T-helper 17 cell (primary cell): ENCODE data around the gene SLFN12. TPM values are rescaled to one million over a fixed set of nuclear protein-coding genes. Genes with fewer than 3 reads are reported as not detected.
A peak's percentile ranks its signal among the peaks of the same experiment; 100 is the strongest.
"Not testable (repeated sequence)": the region's sequence is repeated elsewhere in the genome, so short reads cannot be mapped to it uniquely, and the experiment has no call there.

ENCODE experiments used
- ATAC-seq: fragments of 150-1000 bp; cut with Tn5 transposase; 2 replicates; pipeline ENCODE4 v1.10.0; 2021; ENCODE audit warnings: mild to moderate bottlenecking, moderate library complexity
- DNase-seq, 3 donors: peaks; one replicate each; pipeline versions ENCODE4 v3.0.0 to v3.0.0-alpha.2; 2020 to 2021
- H3K9me3 ChIP-seq: one replicate; pipeline ENCODE4 v1.7.0; 2013; ENCODE audit warnings: low read length, mild to moderate bottlenecking; ENCODE audit not compliant: control insufficient read depth, poor library complexity, severe bottlenecking
- H3K27ac Mint-ChIP-seq: one replicate; pipeline ENCODE4 v1.8.0; 2022; ENCODE audit warnings: mild to moderate bottlenecking, moderate library complexity, mixed read lengths
- H3K27me3 Mint-ChIP-seq: one replicate; pipeline ENCODE4 v1.8.0; 2022; ENCODE audit warnings: mixed read lengths
- H3K36me3 Mint-ChIP-seq: one replicate; pipeline ENCODE4 v1.8.0; 2022; ENCODE audit warnings: low read depth, mixed read lengths
- H3K4me1 Mint-ChIP-seq: one replicate; pipeline ENCODE4 v1.8.0; 2022; ENCODE audit warnings: mild to moderate bottlenecking, mixed read lengths
- H3K4me3 Mint-ChIP-seq: one replicate; pipeline ENCODE4 v1.8.0; 2022; ENCODE audit warnings: mild to moderate bottlenecking, moderate library complexity, mixed read lengths
- total RNA-seq, 4 donors: library from RNA in 2 of 4; stranded (reverse) in 2 of 4; gene quantifications; one replicate each; pipeline ENCODE4 v1.2.3 and lab custom pipeline; 2022 to 2026

SLFN12 gene
- total RNA-seq, 2 donors from 2014 or later = 5.3 to 5.4 TPM

DNA sequence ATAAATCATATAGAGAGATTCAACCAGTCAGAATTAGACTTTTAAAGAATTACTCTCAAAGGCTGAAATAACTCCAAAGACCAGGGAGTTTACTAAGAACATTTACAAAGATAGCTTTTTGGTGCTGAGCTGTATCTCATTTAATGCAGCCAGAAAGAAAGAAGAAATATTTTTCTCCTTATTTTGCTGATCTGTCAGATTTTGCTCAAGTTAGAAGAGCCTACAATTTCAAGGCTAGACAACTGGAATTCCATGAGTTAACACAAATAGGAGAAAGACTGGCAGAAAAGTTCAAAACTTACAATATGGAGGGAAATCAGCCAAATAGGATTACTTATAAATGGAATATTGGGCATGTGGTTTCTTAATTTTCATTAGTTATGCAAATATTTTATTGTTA lies 6.1 kb upstream of the SLFN12 start:
- H3K27ac Mint-ChIP-seq = no peak overlapping the region
- H3K4me3 Mint-ChIP-seq = no peak overlapping the region
- H3K9me3 ChIP-seq = no peaks in the 10 kb centered on the region
- no peaks in the 10 kb centered on the region for H3K27me3 Mint-ChIP-seq
- H3K4me1 Mint-ChIP-seq = peaks cover 5% of the 10 kb centered on the region
- no peak for DNase-seq
- no peak for ATAC-seq
- H3K36me3 Mint-ChIP-seq = peaks cover 3% of the 10 kb centered on the region

- no peak for DNase-seq
- Mint-ChIP-seq H3K27ac (peak overlapping the region; percentile 94), H3K4me3 (peak overlapping the region; percentile 98), H3K36me3 (peaks cover 2% of the 10 kb centered on the region), H3K27me3 (no peaks in the 10 kb centered on the region), H3K4me1 (peaks cover 31% of the 10 kb centered on the region)
- H3K9me3 ChIP-seq = no peaks in the 10 kb centered on the region
- peak; percentile 62 for ATAC-seq
Observed at GRCh38 chr17:35433075-35433894, 985 bp upstream of the SLFN12 start.

DNA sequence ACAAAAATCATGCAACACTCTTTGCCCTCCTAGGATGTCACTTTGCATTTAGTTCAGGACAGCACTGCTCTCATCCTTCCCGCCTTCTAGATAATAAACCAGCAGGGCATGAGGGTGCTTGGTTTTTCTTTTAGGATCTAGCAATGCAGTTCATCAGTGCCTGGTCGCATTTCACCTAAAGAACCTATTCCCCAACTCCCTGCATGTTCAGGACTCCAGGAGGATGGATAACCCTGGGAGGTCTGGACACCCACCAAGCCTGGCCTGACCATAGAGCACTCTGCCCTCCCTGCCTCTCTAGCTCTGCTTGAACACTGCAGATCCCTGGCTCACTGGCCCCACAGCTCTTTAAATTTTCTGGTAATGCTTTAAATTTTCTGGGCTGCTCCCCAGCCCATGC lies 2.6 kb downstream of the SLFN12 start:
- ATAC-seq = no peak
- Mint-ChIP-seq H3K4me1 (peaks cover 34% of the 10 kb centered on the region), H3K36me3 (peaks cover 9% of the 10 kb centered on the region), H3K4me3 (no peak overlapping the region), H3K27me3 (no peaks in the 10 kb centered on the region), H3K27ac (no peak overlapping the region)
- DNase-seq = no peak
- H3K9me3 ChIP-seq = no peaks in the 10 kb centered on the region

DNA sequence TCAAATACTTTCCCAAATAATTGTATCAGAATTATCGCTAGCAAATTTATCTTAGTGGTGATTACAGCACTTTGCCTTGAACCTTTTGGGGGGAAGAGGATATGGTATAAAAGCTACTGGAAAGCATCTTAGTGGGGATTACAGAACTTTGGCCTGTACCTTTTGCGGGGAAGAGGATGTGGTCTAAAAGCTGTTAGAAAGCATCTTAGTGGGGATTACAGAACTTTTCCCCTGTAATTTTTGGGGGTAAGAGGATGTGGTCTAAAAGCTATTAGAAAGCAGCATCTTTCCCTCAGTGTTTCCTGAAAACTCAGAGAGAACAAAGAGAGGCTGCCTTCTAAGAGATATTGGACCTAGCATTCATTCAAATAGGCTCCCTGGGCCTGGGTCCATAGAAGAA lies 4.1 kb downstream of the SLFN12 start:
- no peak for ATAC-seq
- H3K27ac Mint-ChIP-seq = no peak overlapping the region

DNA sequence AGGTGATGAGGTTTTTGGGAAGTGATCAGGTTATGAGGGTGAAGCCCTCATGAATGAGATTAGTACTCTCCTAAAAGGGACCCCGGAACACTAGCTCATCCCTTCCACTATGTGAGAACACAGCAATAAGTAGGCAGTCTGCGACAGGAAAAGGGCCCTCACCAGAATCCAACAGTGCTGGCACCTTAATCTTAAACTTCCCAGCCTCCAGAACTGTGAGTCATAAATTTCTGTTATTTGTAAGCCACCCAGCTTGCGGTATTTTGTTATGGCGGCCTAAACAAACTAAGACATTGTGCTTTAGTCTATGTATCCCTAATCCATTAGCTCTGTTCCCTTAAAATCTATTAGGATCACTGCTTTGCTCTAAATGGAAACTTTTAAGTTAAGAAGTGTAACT lies 8.5 kb downstream of the SLFN12 start:
- ATAC-seq = no peak
- Mint-ChIP-seq H3K4me3 (no peak overlapping the region), H3K27ac (no peak overlapping the region), H3K36me3 (peaks cover 9% of the 10 kb centered on the region), H3K4me1 (peaks cover 12% of the 10 kb centered on the region), H3K27me3 (no peaks in the 10 kb centered on the region)
- no peaks in the 10 kb centered on the region for H3K9me3 ChIP-seq
- no peak for DNase-seq

More for the DNA sequence above, 4.1 kb downstream of the SLFN12 start:
- DNase-seq = no peak
- Mint-ChIP-seq H3K4me3 (no peak overlapping the region), H3K36me3 (peaks cover 9% of the 10 kb centered on the region), H3K4me1 (peaks cover 27% of the 10 kb centered on the region), H3K27me3 (no peaks in the 10 kb centered on the region)
- no peaks in the 10 kb centered on the region for H3K9me3 ChIP-seq

DNA sequence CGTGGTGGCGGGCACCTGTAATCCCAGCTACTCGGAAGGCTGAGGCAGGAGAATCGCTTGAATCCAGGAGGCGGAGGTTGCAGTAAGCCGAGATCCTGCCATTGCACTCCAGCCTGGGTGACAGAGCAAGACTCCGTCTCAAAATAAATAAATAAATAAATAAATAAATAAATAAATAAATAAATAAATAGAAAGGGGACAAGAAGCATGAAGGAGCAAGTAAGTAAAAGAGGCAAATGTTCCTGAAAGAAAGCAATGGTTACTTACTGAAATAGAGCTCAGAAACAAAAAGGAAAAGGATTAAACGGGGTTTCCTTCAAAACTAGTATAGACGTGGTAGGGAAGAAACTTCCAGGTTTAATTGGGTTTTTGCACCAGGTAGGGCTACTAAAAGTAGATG lies 11.2 kb downstream of the SLFN12 start:
- H3K4me1 Mint-ChIP-seq, H3K27ac Mint-ChIP-seq, ATAC-seq, H3K27me3 Mint-ChIP-seq, H3K9me3 ChIP-seq, DNase-seq, H3K36me3 Mint-ChIP-seq, H3K4me3 Mint-ChIP-seq: not testable (repeated sequence)

DNA sequence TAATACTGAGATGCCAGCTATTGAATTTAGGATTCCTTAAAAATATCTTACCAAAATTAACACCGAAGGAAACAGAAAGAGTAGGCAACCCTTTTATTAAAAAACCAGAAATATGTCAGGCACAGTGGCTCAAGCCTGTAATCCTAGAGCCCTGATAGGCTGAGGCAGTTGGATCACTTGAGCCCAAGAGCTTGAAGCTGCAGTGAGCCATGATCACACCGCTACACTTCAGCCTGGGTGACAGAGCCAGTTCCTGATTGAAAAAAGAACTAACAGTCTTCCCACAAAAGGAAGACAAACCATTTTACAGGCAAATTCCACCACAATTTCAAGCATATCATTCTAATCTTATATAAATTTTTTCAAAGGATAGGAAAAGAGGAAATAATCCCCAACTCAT lies 15.6 kb downstream of the SLFN12 start:
- no peak for DNase-seq
- no peaks in the 10 kb centered on the region for H3K9me3 ChIP-seq
- Mint-ChIP-seq H3K27ac (no peak overlapping the region), H3K4me3 (no peak overlapping the region), H3K27me3 (no peaks in the 10 kb centered on the region), H3K36me3 (peaks cover 5% of the 10 kb centered on the region), H3K4me1 (peaks cover 2% of the 10 kb centered on the region)
- ATAC-seq = no peak

DNA sequence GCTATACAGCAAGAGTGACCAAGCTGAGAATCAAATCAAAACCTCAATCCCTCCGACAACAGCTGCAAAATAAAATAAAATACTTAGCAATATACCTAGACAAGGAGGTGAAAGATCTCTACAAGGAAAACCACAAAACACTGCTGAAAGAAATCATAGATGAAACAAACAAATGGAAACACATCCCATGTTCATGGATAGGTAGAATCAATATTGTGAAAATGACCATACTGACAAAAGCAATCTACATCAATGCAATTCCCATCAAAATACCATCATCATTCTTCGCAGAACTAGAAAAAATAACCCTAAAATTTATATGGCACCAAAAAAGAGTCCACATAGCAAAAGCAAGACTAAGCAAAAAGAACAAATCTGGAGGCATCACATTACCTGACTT lies 17.6 kb downstream of the SLFN12 start:
- not testable (repeated sequence) for H3K27me3 Mint-ChIP-seq, ATAC-seq, H3K4me1 Mint-ChIP-seq, H3K36me3 Mint-ChIP-seq, DNase-seq, H3K4me3 Mint-ChIP-seq, H3K9me3 ChIP-seq, H3K27ac Mint-ChIP-seq

DNA sequence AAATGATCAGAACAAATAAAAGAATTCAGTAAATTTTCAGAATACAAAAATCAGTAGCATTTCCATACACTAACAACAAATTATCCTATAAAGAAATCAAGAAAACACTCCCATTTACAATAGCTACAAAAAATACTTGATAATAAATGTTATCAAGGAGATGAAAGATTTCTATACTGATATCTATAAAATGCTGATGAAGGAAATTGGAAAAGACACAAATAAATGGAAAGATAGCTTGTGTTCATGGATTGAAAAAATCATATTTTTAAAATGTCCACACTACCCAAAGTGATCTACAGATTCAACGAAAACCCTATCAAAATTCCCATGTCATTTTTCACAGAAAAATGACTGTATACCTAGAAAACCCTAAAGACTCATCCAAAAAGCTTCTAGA lies 18.1 kb downstream of the SLFN12 start:
- Mint-ChIP-seq H3K27me3 (no peaks in the 10 kb centered on the region), H3K36me3 (peaks cover 10% of the 10 kb centered on the region), H3K4me3 (no peak overlapping the region), H3K4me1 (peaks cover 2% of the 10 kb centered on the region), H3K27ac (no peak overlapping the region)
- no peak for ATAC-seq
- no peaks in the 10 kb centered on the region for H3K9me3 ChIP-seq
- DNase-seq = no peak

DNA sequence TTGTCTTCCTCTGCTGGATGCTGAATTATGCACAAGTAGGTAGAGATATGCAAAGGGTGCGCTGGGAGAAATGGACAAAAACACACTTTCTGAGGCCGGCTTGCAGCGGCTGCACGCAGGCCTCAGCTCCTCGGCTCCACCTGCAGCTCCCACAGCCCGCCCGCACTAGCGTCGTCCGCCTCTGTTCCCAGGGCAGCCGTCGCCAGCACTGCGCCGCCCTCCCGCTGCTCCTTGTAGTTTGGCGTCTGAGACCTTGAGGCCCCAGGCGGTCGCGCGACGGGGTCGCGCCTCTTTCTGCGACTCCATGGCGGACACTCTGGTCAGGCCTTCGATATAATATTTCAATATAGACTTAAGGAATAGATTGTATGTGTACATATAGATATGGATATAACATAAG lies 24.8 kb downstream of the SLFN12 start:
- H3K36me3 Mint-ChIP-seq = peaks cover 13% of the 10 kb centered on the region
- DNase-seq = no peak

GRCh38 chr17:35406568-35406967 lies 25.7 kb downstream of the SLFN12 start:
- Mint-ChIP-seq H3K27me3 (no peaks in the 10 kb centered on the region), H3K4me3 (no peak overlapping the region), H3K36me3 (peaks cover 11% of the 10 kb centered on the region), H3K4me1 (peaks cover 3% of the 10 kb centered on the region), H3K27ac (no peak overlapping the region)
- DNase-seq = no peak
- H3K9me3 ChIP-seq = no peaks in the 10 kb centered on the region
- no peak for ATAC-seq

More for the DNA sequence above, 24.8 kb downstream of the SLFN12 start:
- no peaks in the 10 kb centered on the region for H3K9me3 ChIP-seq
- no peak for ATAC-seq
- no peak overlapping the region for H3K4me3 Mint-ChIP-seq
- no peaks in the 10 kb centered on the region for H3K27me3 Mint-ChIP-seq
- peaks cover 3% of the 10 kb centered on the region for H3K4me1 Mint-ChIP-seq
- H3K27ac Mint-ChIP-seq = no peak overlapping the region

- peaks cover 3% of the 10 kb centered on the region for H3K4me1 Mint-ChIP-seq
- no peak overlapping the region for H3K4me3 Mint-ChIP-seq
- no peak overlapping the region for H3K27ac Mint-ChIP-seq
- H3K9me3 ChIP-seq = no peaks in the 10 kb centered on the region
- H3K27me3 Mint-ChIP-seq = no peaks in the 10 kb centered on the region
- H3K36me3 Mint-ChIP-seq = peaks cover 6% of the 10 kb centered on the region
- DNase-seq (no peak), ATAC-seq (no peak)
Observed at GRCh38 chr17:35404360-35404759, 27.9 kb downstream of the SLFN12 start.

DNA sequence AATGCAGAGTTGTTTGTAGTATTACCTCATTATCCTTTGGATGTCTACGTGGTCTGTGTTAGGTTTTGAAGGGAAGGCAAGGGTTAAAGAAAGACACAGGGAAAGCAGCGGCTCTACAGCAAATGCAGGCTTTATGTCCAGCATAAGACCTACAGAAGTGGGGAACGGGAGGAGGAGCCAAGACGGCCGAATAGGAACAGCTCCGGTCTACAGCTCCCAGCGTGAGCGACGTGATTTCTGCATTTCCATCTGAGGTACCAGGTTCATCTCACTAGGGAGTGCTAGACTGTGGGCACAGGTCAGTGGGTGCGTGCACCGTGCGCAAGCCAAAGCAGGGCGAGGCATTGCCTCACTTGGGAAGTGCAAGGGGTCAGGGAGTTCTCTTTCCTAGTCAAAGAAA lies 38.5 kb downstream of the SLFN12 start:
- not testable (repeated sequence) for ATAC-seq, H3K27ac Mint-ChIP-seq, H3K9me3 ChIP-seq, H3K4me1 Mint-ChIP-seq, H3K36me3 Mint-ChIP-seq, DNase-seq, H3K4me3 Mint-ChIP-seq, H3K27me3 Mint-ChIP-seq

DNA sequence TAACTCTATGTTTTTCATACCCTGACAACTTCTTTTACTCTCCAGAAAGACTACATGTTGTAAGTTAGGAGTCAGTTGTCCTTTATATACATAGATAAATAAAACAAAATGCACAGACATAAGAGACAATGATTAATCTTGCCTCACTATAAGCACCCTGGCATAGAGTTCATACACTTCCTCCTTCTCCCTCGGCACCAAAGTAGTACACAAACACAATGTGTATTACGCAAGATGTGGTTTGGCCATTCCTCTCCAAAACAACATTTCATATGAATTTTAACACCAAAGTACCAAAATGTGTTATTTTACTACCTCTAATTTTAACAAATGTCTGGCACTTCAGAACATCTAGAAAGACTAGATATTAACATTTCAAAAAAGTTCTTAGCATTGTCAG lies 41.6 kb downstream of the SLFN12 start:
- H3K27ac Mint-ChIP-seq = no peak overlapping the region
- H3K9me3 ChIP-seq = no peaks in the 10 kb centered on the region
- ATAC-seq (no peak), DNase-seq (no peak)
- peaks cover 2% of the 10 kb centered on the region for H3K36me3 Mint-ChIP-seq
- no peaks in the 10 kb centered on the region for H3K27me3 Mint-ChIP-seq
- no peak overlapping the region for H3K4me3 Mint-ChIP-seq
- H3K4me1 Mint-ChIP-seq = peaks cover 5% of the 10 kb centered on the region
